ENCODE results near the gene NCK1. TPM values are rescaled to one million over a fixed set of nuclear protein-coding genes. Genes with fewer than 3 reads are reported as not detected.
A peak's percentile ranks its signal among the peaks of the same experiment; 100 is the strongest.
"Not testable (repeated sequence)": the region's sequence is repeated elsewhere in the genome, so short reads cannot be mapped to it uniquely, and the experiment has no call there.

NCK1 gene
- total RNA-seq, 1 donor from 2014 or later: 24.9 TPM

- H3K4me1 Mint-ChIP-seq: peaks cover 15% of the 10 kb centered on the region
- H3K36me3 Mint-ChIP-seq (ENCODE audit: low read depth): peaks cover 4% of the 10 kb centered on the region
- no peak for TF ChIP-seq CTCF (conservative IDR thresholded peaks at IDR 0.05)
- no peak overlapping the region for H3K27ac Mint-ChIP-seq (ENCODE audit: unreplicated experiment)
- no peaks in the 10 kb centered on the region for H3K27me3 Mint-ChIP-seq (ENCODE audit: low read depth)
- H3K9me3 Mint-ChIP-seq: peaks cover 5% of the 10 kb centered on the region
- H3K4me3 Mint-ChIP-seq: no peak overlapping the region
- DNase-seq (ENCODE audit: low read depth, low spot score): no peak
Measured at GRCh38 chr3:136958939-136959338, 96.9 kb downstream of the NCK1 start.

GRCh38 chr3:136959599-136959998, 97.6 kb downstream of the NCK1 start:
- Mint-ChIP-seq H3K4me1 (peaks cover 15% of the 10 kb centered on the region), H3K27ac (ENCODE audit: unreplicated experiment) (no peak overlapping the region), H3K4me3 (no peak overlapping the region), H3K27me3 (ENCODE audit: low read depth) (no peaks in the 10 kb centered on the region), H3K9me3 (peaks cover 5% of the 10 kb centered on the region), H3K36me3 (ENCODE audit: low read depth) (peaks cover 4% of the 10 kb centered on the region)
- DNase-seq (ENCODE audit: low read depth, low spot score): no peak
- TF ChIP-seq CTCF (conservative IDR thresholded peaks at IDR 0.05): no peak

GRCh38 chr3:136960838-136961836, 99.1 kb downstream of the NCK1 start:
- TF ChIP-seq CTCF (conservative IDR thresholded peaks at IDR 0.05): no peak
- Mint-ChIP-seq H3K4me1 (peaks cover 5% of the 10 kb centered on the region), H3K9me3 (peaks cover 5% of the 10 kb centered on the region), H3K27me3 (ENCODE audit: low read depth) (no peaks in the 10 kb centered on the region), H3K4me3 (no peak overlapping the region), H3K36me3 (ENCODE audit: low read depth) (peaks cover 4% of the 10 kb centered on the region), H3K27ac (ENCODE audit: unreplicated experiment) (no peak overlapping the region)
- no peak for DNase-seq (ENCODE audit: low read depth, low spot score)

- Mint-ChIP-seq H3K9me3 (peaks cover 5% of the 10 kb centered on the region), H3K27me3 (ENCODE audit: low read depth) (no peaks in the 10 kb centered on the region), H3K4me1 (no peaks in the 10 kb centered on the region), H3K4me3 (no peak overlapping the region), H3K27ac (ENCODE audit: unreplicated experiment) (no peak overlapping the region), H3K36me3 (ENCODE audit: low read depth) (peaks cover 4% of the 10 kb centered on the region)
- no peak for DNase-seq (ENCODE audit: low read depth, low spot score)
- no peak for TF ChIP-seq CTCF (conservative IDR thresholded peaks at IDR 0.05)
Measured at GRCh38 chr3:136962927-136963326, 100.9 kb downstream of the NCK1 start.

GRCh38 chr3:136969539-136969938, 107.5 kb downstream of the NCK1 start:
- H3K27me3 Mint-ChIP-seq (ENCODE audit: low read depth); H3K4me1 Mint-ChIP-seq; DNase-seq (ENCODE audit: low read depth, low spot score); H3K9me3 Mint-ChIP-seq: not testable (repeated sequence)
- Mint-ChIP-seq H3K27ac (ENCODE audit: unreplicated experiment) (peak overlapping the region; percentile 27), H3K36me3 (ENCODE audit: low read depth) (peaks cover 15% of the 10 kb centered on the region), H3K4me3 (peak overlapping the region; percentile 68)

- Mint-ChIP-seq H3K27me3 (ENCODE audit: low read depth) (no peaks in the 10 kb centered on the region), H3K4me1 (peaks cover 5% of the 10 kb centered on the region), H3K36me3 (ENCODE audit: low read depth) (peaks cover 15% of the 10 kb centered on the region), H3K4me3 (no peak overlapping the region), H3K27ac (ENCODE audit: unreplicated experiment) (no peak overlapping the region), H3K9me3 (peaks cover 12% of the 10 kb centered on the region)
- no peak for DNase-seq (ENCODE audit: low read depth, low spot score)
- TF ChIP-seq CTCF (conservative IDR thresholded peaks at IDR 0.05): no peak
Measured at GRCh38 chr3:136973352-136973751, 111.3 kb downstream of the NCK1 start.
